ENCODE data around the gene KNDC1. TPM values are rescaled to one million over a fixed set of nuclear protein-coding genes. Genes with fewer than 3 reads are reported as not detected.

Gene KNDC1
- total and polyA plus RNA-seq, 2 of the 4 experiments (the other 2 are of a cell fraction) = 0.18 to 1.1 TPM

DNA sequence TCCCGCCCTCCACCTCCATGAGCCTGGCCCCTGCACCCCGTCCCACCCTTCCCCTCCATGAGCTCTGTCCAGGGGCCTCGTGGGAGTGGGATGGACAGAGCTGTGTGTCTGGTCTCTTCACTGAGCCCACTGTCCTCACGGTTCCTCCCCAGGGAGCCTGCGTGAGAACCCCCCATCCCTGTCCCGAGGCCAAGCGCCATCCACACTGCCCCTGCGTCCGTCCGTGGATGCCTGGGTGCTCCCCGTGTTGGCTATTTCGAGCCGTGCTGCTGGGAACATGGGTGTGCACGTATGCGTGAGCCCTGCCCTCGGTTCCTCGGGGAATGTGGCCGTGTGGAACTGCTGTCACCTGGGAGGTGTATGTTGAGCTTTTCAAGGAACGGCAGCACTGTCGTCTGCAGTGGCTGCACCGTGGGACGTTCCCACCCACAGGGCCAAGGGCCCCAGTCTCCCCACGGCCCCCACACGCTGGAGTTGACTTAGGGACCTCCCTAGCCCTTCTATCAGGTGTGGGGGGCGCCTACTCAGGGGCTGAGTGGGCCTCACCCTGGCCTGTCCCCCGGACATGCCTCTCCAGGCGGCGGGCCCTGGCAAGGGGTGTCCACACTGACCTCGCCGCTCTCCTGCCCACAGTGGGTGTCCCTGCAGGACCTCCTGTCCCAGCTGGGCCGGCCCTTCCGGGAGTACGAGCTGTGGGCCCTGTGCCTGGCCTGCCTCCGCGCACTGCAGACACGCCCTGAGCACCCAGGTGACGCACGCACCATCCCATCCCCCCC lies 28.1 kb downstream of the KNDC1 start:
- H4K8ac ChIP-seq (ENCODE audit: low read depth in 2 of 2, low read length in 2 of 2) = no peak overlapping the region
- H4K20me1 ChIP-seq (ENCODE audit: insufficient read depth, low read length) = no peaks in the 10 kb centered on the region
- dilution Hi-C loops (cut with HindIII; ENCODE audit: low sequenced_read_pairs, unreplicated experiment) = no loop called here
- peaks cover 4% of the 10 kb centered on the region; the same call in 1 of the 2 replicates for H3K9me3 ChIP-seq (ENCODE audit: control insufficient read depth, insufficient read depth, low read length)
- no peaks in the 10 kb centered on the region for H3K27me3 ChIP-seq (ENCODE audit: control insufficient read depth, insufficient read depth, low read length)
- H3K9me1 ChIP-seq (ENCODE audit: insufficient read depth, low read length) = no peaks in the 10 kb centered on the region
- H4K5ac ChIP-seq (ENCODE audit: low read depth, low read length) = no peak overlapping the region
- no peak overlapping the region for H3K27ac ChIP-seq (ENCODE audit: insufficient read depth, low read length)
- no peak overlapping the region for H3K18ac ChIP-seq (ENCODE audit: low read depth, low read length)
- no peak overlapping the region for H2BK5ac ChIP-seq (ENCODE audit: low read depth, low read length, poor library complexity, severe bottlenecking)
- no peaks in the 10 kb centered on the region for H3K79me1 ChIP-seq (ENCODE audit: low read depth in 1 of 2, low read length in 2 of 2)
- peaks cover 2% of the 10 kb centered on the region for H3K36me3 ChIP-seq (ENCODE audit: control insufficient read depth, insufficient read depth, low read length)
- H3K4me1 ChIP-seq (ENCODE audit: control insufficient read depth, insufficient read depth, low read length) = no peaks in the 10 kb centered on the region
- intact Hi-C loops (cut with micrococcal nuclease) = no loop called here
- no peak overlapping the region for H3K4ac ChIP-seq (ENCODE audit: low read depth, low read length)
- no peak overlapping the region for H2BK20ac ChIP-seq (ENCODE audit: low read depth, low read length)
- H2BK120ac ChIP-seq (ENCODE audit: low read depth, low read length) = no peak overlapping the region
- ATAC-seq (ENCODE audit: low read depth) (no peak), DNase-seq (no peak)
- no peak overlapping the region for H3K14ac ChIP-seq (replicated peaks; ENCODE audit: low read depth, low read length)
- H2AK9ac ChIP-seq (replicated peaks; ENCODE audit: low read depth, low read length, poor library complexity) = no peak overlapping the region
- BruUV-seq (replicated peaks) = no TSS peak
- CTCF ChIA-PET = no interaction called here
- H2AK5ac ChIP-seq (ENCODE audit: low read depth, low read length) = no peak overlapping the region
- TF ChIP-seq MAZ (IDR thresholded peaks at IDR 0.05; ENCODE audit: borderline replicate concordance, low read depth, low read length) = no peak
- no peak for TF ChIP-seq CEBPB (IDR thresholded peaks at IDR 0.05; ENCODE audit: low read depth, low read length)
- TF ChIP-seq, protein P1, sequence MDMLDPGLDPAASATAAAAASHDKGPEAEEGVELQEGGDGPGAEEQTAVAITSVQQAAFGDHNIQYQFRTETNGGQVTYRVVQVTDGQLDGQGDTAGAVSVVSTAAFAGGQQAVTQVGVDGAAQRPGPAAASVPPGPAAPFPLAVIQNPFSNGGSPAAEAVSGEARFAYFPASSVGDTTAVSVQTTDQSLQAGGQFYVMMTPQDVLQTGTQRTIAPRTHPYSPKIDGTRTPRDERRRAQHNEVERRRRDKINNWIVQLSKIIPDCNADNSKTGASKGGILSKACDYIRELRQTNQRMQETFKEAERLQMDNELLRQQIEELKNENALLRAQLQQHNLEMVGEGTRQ (IDR thresholded peaks at IDR 0.05; ENCODE audit: low read depth, low read length) = no peak
- TF ChIP-seq NFE2L2 (IDR thresholded peaks at IDR 0.05; ENCODE audit: low read depth, low read length) = no peak
- no peak for TF ChIP-seq FOS (IDR thresholded peaks at IDR 0.05; ENCODE audit: low read depth, low read length)
- no peak for TF ChIP-seq ELK1 (IDR thresholded peaks at IDR 0.05; ENCODE audit: borderline replicate concordance, low read depth, low read length)
- no peak for TF ChIP-seq MAFK (IDR thresholded peaks at IDR 0.05; ENCODE audit: low read depth, low read length)
- TF ChIP-seq SMC3 (IDR thresholded peaks at IDR 0.05; ENCODE audit: low read depth, low read length) = no peak
- TF ChIP-seq BHLHE40 (IDR thresholded peaks at IDR 0.05; ENCODE audit: low read depth, low read length) = no peak
- no peak for TF ChIP-seq MXI1 (IDR thresholded peaks at IDR 0.05; ENCODE audit: borderline replicate concordance, low read depth, low read length)
- TF ChIP-seq CHD1 (IDR thresholded peaks at IDR 0.05; ENCODE audit: low read depth, low read length) = no peak
- no peak for TF ChIP-seq RAD21 (IDR thresholded peaks at IDR 0.05; ENCODE audit: low read length)
- TF ChIP-seq, protein P2, sequence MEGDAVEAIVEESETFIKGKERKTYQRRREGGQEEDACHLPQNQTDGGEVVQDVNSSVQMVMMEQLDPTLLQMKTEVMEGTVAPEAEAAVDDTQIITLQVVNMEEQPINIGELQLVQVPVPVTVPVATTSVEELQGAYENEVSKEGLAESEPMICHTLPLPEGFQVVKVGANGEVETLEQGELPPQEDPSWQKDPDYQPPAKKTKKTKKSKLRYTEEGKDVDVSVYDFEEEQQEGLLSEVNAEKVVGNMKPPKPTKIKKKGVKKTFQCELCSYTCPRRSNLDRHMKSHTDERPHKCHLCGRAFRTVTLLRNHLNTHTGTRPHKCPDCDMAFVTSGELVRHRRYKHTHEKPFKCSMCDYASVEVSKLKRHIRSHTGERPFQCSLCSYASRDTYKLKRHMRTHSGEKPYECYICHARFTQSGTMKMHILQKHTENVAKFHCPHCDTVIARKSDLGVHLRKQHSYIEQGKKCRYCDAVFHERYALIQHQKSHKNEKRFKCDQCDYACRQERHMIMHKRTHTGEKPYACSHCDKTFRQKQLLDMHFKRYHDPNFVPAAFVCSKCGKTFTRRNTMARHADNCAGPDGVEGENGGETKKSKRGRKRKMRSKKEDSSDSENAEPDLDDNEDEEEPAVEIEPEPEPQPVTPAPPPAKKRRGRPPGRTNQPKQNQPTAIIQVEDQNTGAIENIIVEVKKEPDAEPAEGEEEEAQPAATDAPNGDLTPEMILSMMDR (conservative IDR thresholded peaks at IDR 0.05; ENCODE audit: low read depth, low read length) = no peak
- no peak overlapping the region for H2AFZ ChIP-seq (replicated peaks; ENCODE audit: low read length, poor library complexity)
- H3K23ac ChIP-seq (ENCODE audit: low read depth, low read length) = no peak overlapping the region
- WGBS, 2 experiments (ENCODE audit: extremely low coverage in 2 of 2, insufficient read length in 1 of 2) = 82% methylated on average over 11 of the region's 38 CpGs; no CpG with 5 or more reads in 1 of the 2 experiments
- no peak overlapping the region for H3K9ac ChIP-seq (ENCODE audit: low read depth, low read length)
- H3K4me3 ChIP-seq (ENCODE audit: insufficient read depth, low read depth, low read length) = no peak overlapping the region
- no peak overlapping the region for H3K56ac ChIP-seq (ENCODE audit: extremely low read depth, insufficient read depth, low read length)
- no peak overlapping the region for H4K91ac ChIP-seq (ENCODE audit: insufficient read depth, low read depth, low read length)
- POLR2A ChIA-PET (ENCODE audit: unreplicated experiment) = no interaction called here
- no peak overlapping the region for H2BK15ac ChIP-seq (ENCODE audit: low read depth, low read length)
- in situ Hi-C loops (cut with MboI; ENCODE audit: low sequenced_read_pairs) = no loop called here
- H3K4me2 ChIP-seq (ENCODE audit: low read depth, low read length) = no peak overlapping the region
